ENCODE measurements around the gene SLC28A3. TPM values are rescaled to one million over a fixed set of nuclear protein-coding genes. Genes with fewer than 3 reads are reported as not detected.
A peak's percentile ranks its signal among the peaks of the same experiment; 100 is the strongest.

SLC28A3 gene
- total and polyA plus RNA-seq, 5 donors from 2014 or later: not detected

- Mint-ChIP-seq H3K9me3 (peaks cover 0 to 4% (median 0%) of the 10 kb centered on the region in 7 donors), H3K36me3 (no peaks in the 10 kb centered on the region), H3K4me3 (no peak overlapping the region), H3K27me3 (peaks cover 20% of the 10 kb centered on the region), H3K4me1 (no peaks in the 10 kb centered on the region), H3K27ac (no peak overlapping the region)
- Histone ChIP-seq H3K27ac (ENCODE audit: insufficient read depth, low read length, poor library complexity, severe bottlenecking) (no peak overlapping the region), H3K4me1 (ENCODE audit: control insufficient read depth, insufficient read depth, low read length, poor library complexity, severe bottlenecking) (no peaks in the 10 kb centered on the region), H3K27me3 (ENCODE audit: control insufficient read depth, insufficient read depth, low read length) (no peaks in the 10 kb centered on the region), H3K4me3 (ENCODE audit: low read depth, low read length) (no peak overlapping the region), H3K9me3 (ENCODE audit: control insufficient read depth in 2 of 2, low read length in 2 of 2) (no peaks in the 10 kb centered on the region), H3K36me3 (ENCODE audit: control insufficient read depth, insufficient read depth, low read length) (no peaks in the 10 kb centered on the region)
- ATAC-seq (ENCODE audit: low read depth in 2 of 2) (no peak), DNase-seq (no peak)
These were observed 110.0 kb downstream of the SLC28A3 start for GRCh38 chr9:84230355-84231145.

DNA sequence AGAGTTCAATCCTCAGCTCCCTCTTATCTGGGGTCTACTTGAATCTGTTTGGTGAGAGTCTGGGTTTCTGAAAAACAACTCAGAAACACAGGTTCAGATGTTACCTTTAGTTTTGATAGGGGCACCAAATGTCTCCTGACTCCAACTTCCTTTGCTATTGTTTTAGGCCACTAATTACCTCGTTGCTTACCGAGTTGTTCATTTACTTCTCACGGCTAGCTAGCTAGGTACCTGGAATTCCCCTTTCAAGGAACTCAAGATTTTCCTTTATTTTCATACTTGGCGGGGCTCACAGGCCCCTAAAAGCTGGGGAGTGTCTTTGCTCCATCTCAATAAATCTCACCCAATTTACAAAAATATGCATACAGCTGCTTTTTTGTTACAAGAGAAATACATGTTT lies 111.4 kb downstream of the SLC28A3 start:
- no peak overlapping the region for H3K27ac Mint-ChIP-seq
- Histone ChIP-seq H3K36me3 (ENCODE audit: control insufficient read depth, insufficient read depth, low read length) (no peaks in the 10 kb centered on the region), H3K9me3 (ENCODE audit: control insufficient read depth in 2 of 2, low read length in 2 of 2) (no peaks in the 10 kb centered on the region), H3K27me3 (ENCODE audit: control insufficient read depth, insufficient read depth, low read length) (no peaks in the 10 kb centered on the region), H3K4me3 (ENCODE audit: low read depth, low read length) (no peak overlapping the region), H3K4me1 (ENCODE audit: control insufficient read depth, insufficient read depth, low read length, poor library complexity, severe bottlenecking) (no peaks in the 10 kb centered on the region), H3K27ac (ENCODE audit: insufficient read depth, low read length, poor library complexity, severe bottlenecking) (no peak overlapping the region)
- no peak overlapping the region for H3K4me3 Mint-ChIP-seq
- no peak for DNase-seq
- peaks cover 13% of the 10 kb centered on the region for H3K27me3 Mint-ChIP-seq
- H3K9me3 Mint-ChIP-seq: peaks cover 0 to 6% (median 0%) of the 10 kb centered on the region in 7 donors
- no peak for ATAC-seq (ENCODE audit: low read depth in 2 of 2)
- H3K36me3 Mint-ChIP-seq: no peaks in the 10 kb centered on the region
- no peaks in the 10 kb centered on the region for H3K4me1 Mint-ChIP-seq

GRCh38 chr9:84228130-84228720 lies 112.3 kb downstream of the SLC28A3 start:
- no peaks in the 10 kb centered on the region for H3K36me3 Mint-ChIP-seq

GRCh38 chr9:84226126-84226525 lies 114.4 kb downstream of the SLC28A3 start:
- H3K27ac ChIP-seq (ENCODE audit: insufficient read depth, low read length, poor library complexity, severe bottlenecking): no peak overlapping the region
- peaks cover 7% of the 10 kb centered on the region for H3K27me3 Mint-ChIP-seq
- H3K4me3 Mint-ChIP-seq: no peak overlapping the region
- no peaks in the 10 kb centered on the region for H3K4me1 Mint-ChIP-seq
- no peaks in the 10 kb centered on the region for H3K27me3 ChIP-seq (ENCODE audit: control insufficient read depth, insufficient read depth, low read length)
- H3K27ac Mint-ChIP-seq: no peak overlapping the region
- ATAC-seq (ENCODE audit: low read depth in 2 of 2) (no peak), DNase-seq (no peak)
- no peaks in the 10 kb centered on the region for H3K36me3 ChIP-seq (ENCODE audit: control insufficient read depth, insufficient read depth, low read length)
- no peak overlapping the region for H3K4me3 ChIP-seq (ENCODE audit: low read depth, low read length)
- no peaks in the 10 kb centered on the region for H3K9me3 ChIP-seq (ENCODE audit: control insufficient read depth in 2 of 2, low read length in 2 of 2)
- H3K4me1 ChIP-seq (ENCODE audit: control insufficient read depth, insufficient read depth, low read length, poor library complexity, severe bottlenecking): no peaks in the 10 kb centered on the region
- peaks cover 0 to 9% (median 2%) of the 10 kb centered on the region in 7 donors for H3K9me3 Mint-ChIP-seq
- H3K36me3 Mint-ChIP-seq: no peaks in the 10 kb centered on the region

More at GRCh38 chr9:84228130-84228720, 112.3 kb downstream of the SLC28A3 start:
- Histone ChIP-seq H3K36me3 (ENCODE audit: control insufficient read depth, insufficient read depth, low read length) (no peaks in the 10 kb centered on the region), H3K4me1 (ENCODE audit: control insufficient read depth, insufficient read depth, low read length, poor library complexity, severe bottlenecking) (no peaks in the 10 kb centered on the region), H3K9me3 (ENCODE audit: control insufficient read depth in 2 of 2, low read length in 2 of 2) (no peaks in the 10 kb centered on the region), H3K27me3 (ENCODE audit: control insufficient read depth, insufficient read depth, low read length) (no peaks in the 10 kb centered on the region), H3K4me3 (ENCODE audit: low read depth, low read length) (no peak overlapping the region), H3K27ac (ENCODE audit: insufficient read depth, low read length, poor library complexity, severe bottlenecking) (no peak overlapping the region)
- Mint-ChIP-seq H3K9me3 (peaks cover 0 to 6% (median 0%) of the 10 kb centered on the region in 7 donors), H3K27ac (peak overlapping the region in 1 of 3 donors; percentile 18), H3K27me3 (peaks cover 15% of the 10 kb centered on the region), H3K4me1 (no peaks in the 10 kb centered on the region), H3K4me3 (no peak overlapping the region)
- DNase-seq (no peak), ATAC-seq (ENCODE audit: low read depth in 2 of 2) (no peak)

Data from CD4-positive, CD25-positive, alpha-beta regulatory T cell (primary cell).